H1 (cell line): ENCODE data around the gene CEP68. TPM values are rescaled to one million over a fixed set of nuclear protein-coding genes. Genes with fewer than 3 reads are reported as not detected.

Experiments
- ASH2L ChIP-seq: fragments of 200-600, 300-600 bp; sonication (generic); IDR thresholded peaks from one replicate; pipeline ENCODE4 v1.7.1; 2017; ENCODE audit warnings: low read length
- BRCA1 ChIP-seq: IDR thresholded peaks from 2 replicates; pipeline ENCODE4 v1.6.1; 2012; ENCODE audit warnings: low read depth, low read length, improper control_type of control experiment
- CBX8 ChIP-seq: fragments of 300-800, 300-1000 bp; sonication (generic); IDR thresholded peaks from 2 replicates; pipeline ENCODE4 v1.7.1; 2016; ENCODE audit warnings: low read depth, low read length, borderline replicate concordance
- CHD1 ChIP-seq: IDR thresholded peaks from 2 replicates; pipeline ENCODE4 v1.6.1; 2012; ENCODE audit warnings: low read depth, low read length, improper control_type of control experiment
- CREB1 ChIP-seq: IDR thresholded peaks from 2 replicates; pipeline ENCODE4 v1.6.1; 2012; ENCODE audit warnings: inconsistent platforms
- CTBP2 ChIP-seq: IDR thresholded peaks from 2 replicates; pipeline ENCODE4 v1.7.0; 2011; ENCODE audit warnings: borderline replicate concordance, mild to moderate bottlenecking, moderate library complexity, mixed read lengths, low read length; ENCODE audit not compliant: insufficient read depth, insufficient read length
- MAX ChIP-seq: IDR thresholded peaks from 2 replicates; pipeline ENCODE4 v1.6.1; 2012; ENCODE audit warnings: inconsistent platforms
- RBBP5 ChIP-seq: IDR thresholded peaks from 2 replicates; pipeline ENCODE4 v1.7.1; 2012; ENCODE audit warnings: low read depth, mild to moderate bottlenecking, inconsistent platforms, low read length, moderate library complexity, borderline replicate concordance
- RFX5 ChIP-seq: IDR thresholded peaks from 2 replicates; pipeline ENCODE4 v1.6.1; 2011; ENCODE audit warnings: low read depth, low read length, improper control_type of control experiment, borderline replicate concordance
- RNF2 ChIP-seq: fragments of 200-900, 300-1000 bp; sonication (generic); IDR thresholded peaks from 2 replicates; pipeline ENCODE4 v1.7.1; 2016; ENCODE audit warnings: borderline replicate concordance, low read depth, mild to moderate bottlenecking, antibody characterized with exemption, low read length; ENCODE audit not compliant: poor library complexity, severe bottlenecking; ENCODE audit errors: missing control alignments
- SP4 ChIP-seq: IDR thresholded peaks from 2 replicates; pipeline ENCODE4 v1.6.1; 2012; ENCODE audit warnings: low read length, inconsistent platforms
- polyA plus RNA-seq, 7 experiments: library from polyadenylated mRNA; depleted of rRNA in 3 of 7; stranded (reverse) in 5 of 7; unstranded in 2 of 7; fragments of >200 nt in 5 of 7; fragments of 200-250 nt in 2 of 7; gene quantifications; 1 replicate in 5 of 7; 2 replicates in 1 of 7; 4 replicates in 1 of 7; pipeline versions ENCODE4 v1.2.1 to v1.2.3, GENCODE V29; 2011 to 2013; ENCODE audit warnings: missing spikeins in 2 of 7, mixed read lengths in 2 of 7
- total RNA-seq: library from RNA; stranded (reverse); fragmentation: NEBNext Ultra II Directional; extraction: Animal tissue kit (Norgen Biotek cat#: 25700); gene quantifications from 2 replicates; pipeline ENCODE4 v1.2.1, GENCODE V29; 2021

The CEP68 gene
- total and polyA plus RNA-seq, 2 of the 8 experiments (the other 6 are each of a cell fraction or from before 2014, with no cell fraction given) = 23.2 to 24.7 TPM

- TF ChIP-seq BRCA1 = no peak
- no peak for TF ChIP-seq RFX5
- no peak for TF ChIP-seq ASH2L
- no peak for TF ChIP-seq CTBP2
- no peak for TF ChIP-seq SP4
- no peak for TF ChIP-seq RBBP5
- no peak for TF ChIP-seq CREB1
- no peak for TF ChIP-seq CHD1
- no peak for TF ChIP-seq RNF2
- no peak for TF ChIP-seq MAX
- TF ChIP-seq CBX8 = no peak
Observed at GRCh38 chr2:65030476-65031332, 25.5 kb upstream of the CEP68 start (continued).
